GM12878 (cell line): ENCODE data around the gene TRIM71. TPM values are rescaled to one million over a fixed set of nuclear protein-coding genes. Genes with fewer than 3 reads are reported as not detected.

Source experiments
- ATAC-seq: fragments of 200-7000 bp; cut with Tn5 transposase; 3 replicates; pipeline ENCODE4 v1.9.1; 2020; ENCODE audit warnings: mild to moderate bottlenecking, moderate library complexity
- BruUV-seq: library from RNA; stranded (reverse); fragments of 400-500 nt; replicated peaks from 2 replicates; lab custom pipeline; 2021; lab: Mats Ljungman, UMichigan
- CTCF ChIA-PET: fragments of 300-600 bp; sonication (Branson Sonifier 250); formaldehyde crosslinking; extraction: SDS; loops from one replicate; lab custom pipeline; 2021; ENCODE audit warnings: inconsistent platforms; lab: Yijun Ruan, JAX
- POLR2A ChIA-PET: fragments of 350-600 bp; formaldehyde crosslinking; extraction: SDS; loops from one replicate; lab custom pipeline; 2021; ENCODE audit warnings: inconsistent platforms; lab: Charles Lee
- RAD21 ChIA-PET: fragments of 300-600 bp; sonication (Branson Sonifier 250); formaldehyde crosslinking; loops from one replicate; lab custom pipeline; 2023; ENCODE audit warnings: antibody characterized with exemption; ENCODE audit not compliant: unreplicated experiment; lab: Charles Lee
- SMC1A ChIA-PET: fragments of 300-600 bp; sonication (Branson Sonifier 250); formaldehyde crosslinking; loops from one replicate; lab custom pipeline; 2023; ENCODE audit not compliant: unreplicated experiment, uncharacterized antibody; lab: Charles Lee
- DNase-seq: peaks from one replicate; pipeline ENCODE4 v3.0.0-alpha.2; 2011; ENCODE audit warnings: low read depth, low spot score
- FAIRE-seq: peaks from 3 replicates; lab custom pipeline; 2011; peaks lifted over from hg19 to GRCh38; lab: Jason Lieb, UNC
- H2AFZ ChIP-seq: 2 replicates; pipeline ENCODE4 v1.6.0; 2011; ENCODE audit warnings: low read depth, low read length, control low read depth; ENCODE audit not compliant: control insufficient read depth
- H3K27ac ChIP-seq: 2 replicates; pipeline ENCODE4 v1.5.1; 2011; ENCODE audit warnings: control low read depth; ENCODE audit not compliant: control insufficient read depth, insufficient read depth
- H3K27me3 ChIP-seq, 2 experiments: replicated peaks in 1 of 2; 2 replicates each; pipeline versions ENCODE4 v1.6.0 to v1.6.1; 2011; ENCODE audit warnings: low read length in 1 of 2; ENCODE audit not compliant: control insufficient read depth in 2 of 2, insufficient read depth in 2 of 2
- H3K36me3 ChIP-seq, 2 experiments: 2 replicates each; pipeline ENCODE4 v1.5.1; 2011; ENCODE audit warnings: low read length in 1 of 2; ENCODE audit not compliant: control insufficient read depth in 2 of 2, insufficient read depth in 2 of 2
- H3K4me1 ChIP-seq: 2 replicates; pipeline ENCODE4 v1.6.1; 2011; ENCODE audit warnings: mild to moderate bottlenecking, low read length, moderate library complexity, mixed read lengths; ENCODE audit not compliant: control insufficient read depth, insufficient read depth
- H3K4me2 ChIP-seq: 2 replicates; pipeline ENCODE4 v1.6.0; 2011; ENCODE audit warnings: control low read depth; ENCODE audit not compliant: control insufficient read depth, insufficient read depth
- H3K4me3 ChIP-seq: fragments of 200-600 bp; sonication (generic); 2 replicates; pipeline ENCODE4 v1.5.1; 2016
- H3K79me2 ChIP-seq: 2 replicates; pipeline ENCODE4 v1.6.0; 2011; ENCODE audit warnings: low read length; ENCODE audit not compliant: control insufficient read depth, insufficient read depth
- H3K9ac ChIP-seq: 2 replicates; pipeline ENCODE4 v1.8.0; 2011; ENCODE audit warnings: low read length, control low read depth, mixed read lengths; ENCODE audit not compliant: control insufficient read depth, insufficient read depth
- H3K9me3 ChIP-seq: replicated peaks from 3 replicates; pipeline ENCODE4 v1.5.1; 2011; ENCODE audit warnings: mild to moderate bottlenecking, low read length; ENCODE audit not compliant: control insufficient read depth, insufficient read depth
- H4K20me1 ChIP-seq: 2 replicates; pipeline ENCODE4 v1.6.0; 2011; ENCODE audit not compliant: control insufficient read depth, insufficient read depth
- BACH1 ChIP-seq: fragments of 450-650 bp; IDR thresholded peaks from 2 replicates; pipeline ENCODE4 v1.6.1; 2017; ENCODE audit warnings: mild to moderate bottlenecking, borderline replicate concordance
- CBX5 ChIP-seq: sonication (generic); IDR thresholded peaks from 2 replicates; pipeline ENCODE4 v1.6.1; 2016; ENCODE audit warnings: low read depth, moderate library complexity, mild to moderate bottlenecking, inconsistent platforms
- CEBPZ ChIP-seq: fragments of 150-350 bp; IDR thresholded peaks from 2 replicates; pipeline ENCODE4 v1.6.1; 2016; ENCODE audit warnings: low read depth, low read length
- CREB1 ChIP-seq: IDR thresholded peaks from 2 replicates; pipeline ENCODE4 v1.6.1; 2012; ENCODE audit warnings: low read depth, mild to moderate bottlenecking, inconsistent platforms
- GABPA ChIP-seq: IDR thresholded peaks from 2 replicates; pipeline ENCODE4 v1.6.1; 2014; ENCODE audit warnings: antibody characterized with exemption, low read depth, mild to moderate bottlenecking, inconsistent platforms
- HDGF ChIP-seq: fragments of 450-650 bp; IDR thresholded peaks from 2 replicates; pipeline ENCODE4 v1.6.1; 2016; ENCODE audit warnings: antibody characterized with exemption
- NFXL1 ChIP-seq: fragments of 450-650 bp; IDR thresholded peaks from 2 replicates; pipeline ENCODE4 v1.6.1; 2017; ENCODE audit warnings: antibody characterized with exemption, mild to moderate bottlenecking, borderline replicate concordance
- NR2C1 ChIP-seq: fragments of 450-650 bp; IDR thresholded peaks from 2 replicates; pipeline ENCODE4 v1.6.1; 2017; ENCODE audit warnings: antibody characterized with exemption, mild to moderate bottlenecking, moderate library complexity
- NR2C2 ChIP-seq: IDR thresholded peaks from 2 replicates; pipeline ENCODE4 v1.6.1; 2011; ENCODE audit warnings: borderline replicate concordance, low read depth; ENCODE audit not compliant: control insufficient read depth, insufficient read length
- NRF1 ChIP-seq: conservative IDR thresholded peaks from 2 replicates; pipeline ENCODE4 v1.6.1; 2011; ENCODE audit warnings: mild to moderate bottlenecking, low read depth, low read length, improper control_type of control experiment
- PBX3 ChIP-seq: IDR thresholded peaks from 2 replicates; pipeline ENCODE4 v1.6.1; 2011; ENCODE audit warnings: mild to moderate bottlenecking, low read depth, low read length, moderate library complexity; ENCODE audit not compliant: insufficient replicate concordance
- RELB ChIP-seq: fragments of 450-650 bp; IDR thresholded peaks from 2 replicates; pipeline ENCODE4 v1.6.1; 2017; ENCODE audit warnings: low read depth, mild to moderate bottlenecking, moderate library complexity
- SIX5 ChIP-seq: IDR thresholded peaks from 2 replicates; pipeline ENCODE4 v1.6.1; 2011; ENCODE audit warnings: mild to moderate bottlenecking, low read depth, low read length, moderate library complexity; ENCODE audit not compliant: severe bottlenecking
- TCF12 ChIP-seq: IDR thresholded peaks from 2 replicates; pipeline ENCODE4 v1.6.1; 2011; ENCODE audit warnings: low read depth, mild to moderate bottlenecking, low read length
- USF1 ChIP-seq: IDR thresholded peaks from 2 replicates; pipeline ENCODE4 v1.6.1; 2011; ENCODE audit warnings: borderline replicate concordance, low read depth, mild to moderate bottlenecking, moderate library complexity, mixed read lengths, low read length; ENCODE audit not compliant: insufficient read depth; ENCODE audit errors: extremely low read length
- WRNIP1 ChIP-seq: IDR thresholded peaks from 2 replicates; pipeline ENCODE4 v1.6.1; 2011; ENCODE audit warnings: low read depth, low read length, improper control_type of control experiment, borderline replicate concordance
- ZNF622 ChIP-seq: fragments of 450-650 bp; IDR thresholded peaks from 2 replicates; pipeline ENCODE4 v1.6.1; 2017; ENCODE audit warnings: mild to moderate bottlenecking, inconsistent platforms
- WGBS: methylation state at CpG from one replicate; pipeline ENCODE4 v1.1.6; 2016; ENCODE audit warnings: low lambda C conversion rate; ENCODE audit not compliant: insufficient replicate concordance, insufficient coverage; ENCODE audit errors: missing lambda C conversion rate; 5-methylcytosine and 5-hydroxymethylcytosine counted together
- in situ Hi-C: fragments of 300-500 bp; cut with MboI; formaldehyde crosslinking; loops from 9 replicates; pipeline ENCODE4 v1.14.3; 2018; ENCODE audit warnings: mixed read lengths
- intact Hi-C: fragments of 100-400 bp; cut with micrococcal nuclease; formaldehyde crosslinking; loops from one replicate; pipeline ENCODE4 v1.14.2; 2022; ENCODE audit not compliant: unreplicated experiment
- polyA plus RNA-seq, 11 experiments: library from polyadenylated mRNA; depleted of rRNA in 4 of 11; unstranded in 6 of 11; stranded (reverse) in 5 of 11; fragments of >200 nt; fragmentation: Nextera tagmentation in 4 of 11; fragmentation: Illumina TruSeq in 1 of 11; extraction: Ambion mirVana in 4 of 11; extraction: Trizol in 1 of 11; gene quantifications; 1 replicate in 1 of 11; 2 replicates in 10 of 11; pipeline versions ENCODE4 v1.2.1 to v1.2.3, GENCODE V29; 2011 to 2016; ENCODE audit warnings: inconsistent platforms in 2 of 11, missing spikeins in 2 of 11, low read depth in 1 of 11
- total RNA-seq, 4 experiments: library from RNA; depleted of rRNA in 3 of 4; stranded (reverse); fragments of >200 nt in 3 of 4; fragmentation: Illumina TruSeq in 1 of 4; extraction: Trizol in 1 of 4; gene quantifications; 2 replicates each; pipeline versions ENCODE4 v1.2.1 to v1.2.3, GENCODE V29; 2013 to 2021

TRIM71 gene
- total and polyA plus RNA-seq, 10 of the 15 experiments (the other 5 are each of a cell fraction or from before 2014, with no cell fraction given) = 0.02 to 1.8 (median 0.16) TPM

GRCh38 chr3:32842531-32842931, 24.7 kb downstream of the TRIM71 start (continued):
- TF ChIP-seq NFXL1 (no peak), USF1 (no peak), NR2C2 (no peak), PBX3 (no peak)

- Histone ChIP-seq H4K20me1 (no peaks in the 10 kb centered on the region), H3K79me2 (no peaks in the 10 kb centered on the region), H3K9ac (no peak overlapping the region), H3K4me2 (peak overlapping the region; percentile 25; the same call in 1 of the 2 replicates), H3K36me3 (no peaks in the 10 kb centered on the region), H3K4me3 (no peak overlapping the region), H3K4me1 (peaks cover 9% of the 10 kb centered on the region; the same call in 1 of the 2 replicates), H2AFZ (no peak overlapping the region), H3K9me3 (0 out of 3 replicates have a peak, but pooled peaks cover 2% of the 10 kb centered on the region), H3K27me3 (no peaks in the 10 kb centered on the region), H3K27ac (no peak overlapping the region)
- ChIA-PET POLR2A (no interaction called here), CTCF (interaction anchor here (0.6 to 1.0 kb wide), 2 partner anchors 62 to 72 kb away, joined by 3 read pairs; no protein-coding TSS in a partner anchor), RAD21 (interaction anchor here (1.8 kb wide), 1 partner anchor 47 kb away, joined by 4 read pairs; no protein-coding TSS in a partner anchor), SMC1A (interaction anchor here (0.7 to 2.1 kb wide), 9 partner anchors 10 to 111 kb away, joined by 3 to 5 read pairs (median 3); no protein-coding TSS in a partner anchor)
- DNase-seq = no peak
- no peak; the same call in 2 of the 3 replicates for ATAC-seq
- FAIRE-seq = no peak
- 30% methylated on average over 2 of the region's 2 CpGs for WGBS
- in situ Hi-C loops = no loop called here
- intact Hi-C loops = no loop called here
- BruUV-seq = no TSS peak
- TF ChIP-seq NR2C1 (no peak), CEBPZ (no peak), CREB1 (no peak), GABPA (no peak), ZNF622 (no peak), BACH1 (no peak), WRNIP1 (no peak), CBX5 (no peak), NRF1 (no peak), HDGF (no peak), RELB (no peak), TCF12 (no peak), SIX5 (no peak)
These were observed 25.2 kb downstream of the TRIM71 start for GRCh38 chr3:32842987-32843386.
